Stimulated activated CD8-positive, alpha-beta memory T cell treated with anti-CD3 and anti-CD28 coated beads, Interleukin-7, amount 100 ng/mL, for 48 hours (primary cell): Measurements from ENCODE around the gene CCDC141.

Source experiments
- DNase-seq, 2 donors: peaks; one replicate each; pipeline ENCODE4 v3.0.0-alpha.2; 2020; ENCODE audit warnings: low read depth in 1 of 2; ENCODE audit errors: extremely low read depth in 1 of 2

The CCDC141 gene

DNA sequence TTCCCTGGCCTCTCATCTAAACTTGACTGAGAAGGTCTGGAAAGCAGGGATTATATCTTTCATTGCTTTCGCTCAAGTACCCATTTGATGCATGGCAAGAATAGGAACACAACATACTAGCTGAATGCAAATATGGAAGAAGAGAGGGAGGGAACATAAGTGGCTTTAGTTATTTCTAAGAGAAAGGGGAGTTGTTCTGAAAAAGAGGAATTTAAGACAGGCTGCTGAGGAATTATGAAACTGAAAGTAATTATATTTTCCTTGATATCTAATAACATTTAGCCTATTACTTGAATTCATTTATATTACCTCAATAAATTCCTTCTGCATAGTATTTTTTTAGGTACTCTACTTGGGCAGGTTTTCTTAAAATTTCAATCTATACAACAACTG is 136.9 kb downstream of the CCDC141 start:
- DNase-seq = no peak

- DNase-seq = no peak
Measured at GRCh38 chr2:178912416-178913048, 137.4 kb downstream of the CCDC141 start.

GRCh38 chr2:178911039-178911438 is 138.9 kb downstream of the CCDC141 start:
- DNase-seq = no peak

DNA sequence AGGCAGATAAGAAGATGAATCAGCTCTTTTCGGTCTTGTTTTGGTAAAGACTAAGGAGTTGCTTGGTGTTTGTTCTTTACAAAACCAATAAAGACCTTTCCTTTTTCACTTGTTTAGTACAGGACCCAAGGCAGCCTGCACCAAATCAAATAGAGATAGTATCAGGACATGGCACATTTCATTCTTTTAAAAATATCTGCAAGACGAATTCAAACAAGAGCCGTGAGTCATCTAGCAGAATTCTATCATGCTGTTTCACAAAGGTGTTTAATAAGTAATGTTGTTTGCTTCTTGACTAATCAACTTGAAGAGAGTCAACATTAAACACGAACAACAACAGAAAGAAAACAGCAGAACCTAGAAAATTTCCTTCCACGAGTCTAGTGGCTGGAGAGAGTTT is 139.9 kb downstream of the CCDC141 start:
- no peak for DNase-seq

DNA sequence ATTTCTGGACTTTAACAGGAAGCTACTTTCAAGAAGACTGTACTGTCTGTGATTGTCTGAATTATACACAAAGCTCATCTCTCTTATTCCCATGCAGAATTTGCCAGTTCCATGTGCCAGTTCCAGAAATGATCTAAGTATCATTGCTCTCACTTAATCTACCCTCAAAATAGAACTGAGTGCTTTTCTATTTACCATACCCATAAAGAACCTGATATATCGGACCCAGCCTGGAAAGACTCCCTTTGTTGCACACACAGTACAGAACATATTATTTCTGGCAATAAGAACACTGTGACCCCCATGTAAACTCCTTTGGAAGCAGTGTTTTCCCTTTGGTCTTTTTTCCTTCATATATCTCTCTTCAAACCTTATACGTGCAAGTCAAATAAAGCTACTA is 140.4 kb downstream of the CCDC141 start:
- DNase-seq = no peak

GRCh38 chr2:178908810-178909209 is 141.1 kb downstream of the CCDC141 start:
- no peak for DNase-seq

DNA sequence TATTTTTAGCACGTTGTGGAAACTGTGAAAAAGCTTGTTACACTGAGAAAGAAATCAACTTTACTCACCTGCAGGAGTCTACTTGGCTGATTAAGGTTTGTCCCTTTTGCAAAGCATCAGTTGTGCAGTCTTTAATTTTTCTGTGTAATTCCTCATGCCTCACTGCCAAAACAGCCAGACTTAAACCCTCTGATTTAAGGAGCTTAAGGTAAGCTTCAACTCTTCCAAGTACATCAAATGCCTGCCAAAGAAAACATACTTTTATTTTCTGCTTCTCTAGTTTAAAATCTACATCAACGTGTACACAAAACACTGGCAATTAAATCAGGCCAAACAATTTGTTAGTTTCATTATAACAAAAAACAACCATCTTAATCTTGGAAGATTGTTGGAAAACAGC is 144.7 kb downstream of the CCDC141 start:
- no peak for DNase-seq

GRCh38 chr2:178899656-178900055 is 150.3 kb downstream of the CCDC141 start:
- DNase-seq = no peak

GRCh38 chr2:178895872-178896271 is 154.1 kb downstream of the CCDC141 start:
- no peak for DNase-seq

GRCh38 chr2:178895171-178895570 is 154.8 kb downstream of the CCDC141 start:
- no peak for DNase-seq

- no peak for DNase-seq
Measured at GRCh38 chr2:178892751-178893625, 156.9 kb downstream of the CCDC141 start.

- DNase-seq = no peak
Measured at GRCh38 chr2:178891959-178892485, 157.9 kb downstream of the CCDC141 start.

- DNase-seq = peak in 1 of 2 donors; percentile 48
Measured at GRCh38 chr2:178891265-178891958, 158.5 kb downstream of the CCDC141 start.

GRCh38 chr2:178886006-178886405 is 163.9 kb downstream of the CCDC141 start:
- no peak for DNase-seq

DNA sequence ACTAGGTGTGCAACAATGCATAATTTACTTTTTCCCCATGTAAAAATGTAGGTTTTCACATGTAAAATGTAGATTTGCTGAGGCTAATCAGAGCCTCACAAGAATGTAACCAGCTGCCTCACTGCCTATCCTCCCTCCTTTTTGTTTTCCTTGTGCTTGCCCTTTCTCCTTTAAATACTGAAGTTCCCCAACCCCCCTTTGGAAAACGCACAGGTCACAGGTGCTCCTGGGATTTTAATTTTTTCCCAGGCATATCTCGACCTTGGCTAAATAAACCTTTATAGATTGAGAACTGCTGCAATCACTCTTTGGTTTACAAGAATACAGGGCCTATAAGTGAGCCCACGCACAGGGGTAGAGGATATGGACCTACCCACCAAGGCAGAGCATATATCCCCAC is 165.5 kb downstream of the CCDC141 start:
- DNase-seq = no peak

GRCh38 chr2:178882666-178883440 is 167.1 kb downstream of the CCDC141 start:
- no peak for DNase-seq

GRCh38 chr2:178881075-178881474 is 168.9 kb downstream of the CCDC141 start:
- DNase-seq = no peak

DNA sequence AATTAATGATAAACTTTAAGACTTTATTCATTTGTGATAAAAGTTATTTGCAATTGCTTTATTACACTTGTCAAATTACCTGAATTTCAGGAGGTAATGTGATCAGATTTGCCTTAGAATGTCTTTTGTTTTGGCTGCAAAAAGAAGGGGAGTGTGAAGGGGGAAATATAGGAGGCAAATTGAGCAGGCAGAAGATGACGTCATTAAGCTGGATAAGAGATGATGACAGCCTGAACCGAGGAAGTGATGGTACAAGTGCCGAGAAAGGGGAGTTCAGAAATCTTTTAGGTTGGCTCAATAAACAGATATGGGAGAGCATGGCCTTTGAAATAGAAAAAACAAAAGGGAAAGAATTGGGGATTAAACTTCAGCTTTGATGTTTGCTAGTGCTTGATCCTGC is 169.7 kb downstream of the CCDC141 start:
- DNase-seq = no peak

- DNase-seq = no peak
Measured at GRCh38 chr2:178877874-178878273, 172.1 kb downstream of the CCDC141 start.

- no peak for DNase-seq
Measured at GRCh38 chr2:178874529-178875240, 175.3 kb downstream of the CCDC141 start.
